Aorta (tissue), 5 donors: ENCODE data around the gene NUP50. TPM values are rescaled to one million over a fixed set of nuclear protein-coding genes. Genes with fewer than 3 reads are reported as not detected.
A peak's percentile ranks its signal among the peaks of the same experiment; 100 is the strongest.

Experiments
- ATAC-seq: fragments of 200-7000 bp; cut with Tn5 transposase; one replicate; pipeline ENCODE4 v1.9.1; 2022; ENCODE audit warnings: moderate library complexity; ENCODE audit not compliant: low FRiP score
- DNase-seq, 2 donors: peaks; one replicate each; pipeline ENCODE4 v3.0.0-alpha.2; 2020
- H3K27ac ChIP-seq, 2 donors: one replicate each; pipeline ENCODE4 v1.5.1; 2013; ENCODE audit warnings: low read length in 2 of 2, mild to moderate bottlenecking in 2 of 2, moderate library complexity in 2 of 2, control low read depth in 1 of 2, inconsistent platforms in 1 of 2, low read depth in 1 of 2
- H3K27me3 ChIP-seq, 2 donors: one replicate each; pipeline ENCODE4 v1.6.1; 2013; ENCODE audit warnings: control low read depth in 1 of 2, low read length in 1 of 2, mild to moderate bottlenecking in 1 of 2, moderate library complexity in 1 of 2; ENCODE audit not compliant: insufficient read depth in 2 of 2, control insufficient read depth in 1 of 2
- H3K36me3 ChIP-seq, 2 donors: one replicate each; pipeline ENCODE4 v1.6.1; 2013; ENCODE audit warnings: control low read depth in 1 of 2, low read length in 1 of 2, mild to moderate bottlenecking in 1 of 2; ENCODE audit not compliant: insufficient read depth in 2 of 2, control insufficient read depth in 1 of 2
- H3K4me1 ChIP-seq, 2 donors: one replicate each; pipeline ENCODE4 v1.6.1; 2013; ENCODE audit warnings: low read length in 2 of 2, control low read depth in 1 of 2, mild to moderate bottlenecking in 1 of 2, moderate library complexity in 1 of 2; ENCODE audit not compliant: insufficient read depth in 2 of 2, control insufficient read depth in 1 of 2
- H3K4me3 ChIP-seq, 2 donors: one replicate each; pipeline ENCODE4 v1.5.1; 2013; ENCODE audit warnings: low read length in 2 of 2, control low read depth in 1 of 2, mild to moderate bottlenecking in 1 of 2
- H3K9me3 ChIP-seq: one replicate; pipeline ENCODE4 v1.6.1; 2013; ENCODE audit warnings: mild to moderate bottlenecking, low read length; ENCODE audit not compliant: control insufficient read depth
- WGBS, 2 donors: extraction: QIAGEN DNeasy Blood & Tissue Kit; methylation state at CpG; one replicate each; pipeline ENCODE4 v1.1.7; 2013; 5-methylcytosine and 5-hydroxymethylcytosine counted together
- intact Hi-C, 2 donors: fragments of 100-400 bp; cut with DNase I; formaldehyde crosslinking; loops; one replicate each; pipeline versions ENCODE4 v1.14.2 to v1.15.0; 2022
- polyA plus RNA-seq, 2 donors: library from polyadenylated mRNA; stranded (reverse); fragments of 200-250 nt; gene quantifications; one replicate each; pipeline ENCODE4 v1.2.3, GENCODE V29; 2013
- total RNA-seq, 2 donors: library from RNA; stranded (reverse); fragmentation: NEBNext Ultra II Directional; extraction: Animal tissue kit (Norgen Biotek cat#: 25700); gene quantifications; one replicate each; pipeline ENCODE4 v1.2.1, GENCODE V29; 2021
- donor health status: healthy with polysubstance abuse.
- donor health status: Bipolar disorder and iron deficiency.
- donor health status: DM: no; HTN: no; CAD: no.
- donor health status: DM: no; HTN: no; CAD: no.
- donor health status: DM: yes; HTN: yes; CAD: no.

NUP50 gene
- total and polyA plus RNA-seq, 4 donors, result 5.6 to 49.7 (median 19.6) TPM

GRCh38 chr22:45196308-45196707 is 32.6 kb downstream of the NUP50 start:
- Histone ChIP-seq H3K9me3 (no peaks in the 10 kb centered on the region), H3K4me3 (no peak overlapping the region), H3K36me3 (peaks cover 0 to 1% of the 10 kb centered on the region in 2 donors), H3K4me1 (no peaks in the 10 kb centered on the region), H3K27ac (no peak overlapping the region), H3K27me3 (no peaks in the 10 kb centered on the region)
- DNase-seq (peak in 1 of 2 donors; percentile 65), ATAC-seq (no peak)
- WGBS, 2 donors, result 92 to 94% methylated on average over 16 of the region's 16 CpGs
- intact Hi-C loops, result no loop called here

GRCh38 chr22:45196926-45197605 is 33.3 kb downstream of the NUP50 start:
- Histone ChIP-seq H3K4me3 (no peak overlapping the region), H3K36me3 (peaks cover 0 to 2% of the 10 kb centered on the region in 2 donors), H3K27ac (no peak overlapping the region), H3K9me3 (no peaks in the 10 kb centered on the region), H3K27me3 (no peaks in the 10 kb centered on the region), H3K4me1 (no peaks in the 10 kb centered on the region)
- WGBS, 2 donors, result 88 to 90% methylated on average over 30 to 34 of the region's 34 CpGs
- ATAC-seq (no peak), DNase-seq (peak in 1 of 2 donors; percentile 74)
- intact Hi-C loops, result no loop called here

- intact Hi-C loops, result no loop called here
- DNase-seq (peak in 1 of 2 donors; percentile 68), ATAC-seq (no peak)
- Histone ChIP-seq H3K27ac (no peak overlapping the region), H3K36me3 (peaks cover 0 to 7% of the 10 kb centered on the region in 2 donors), H3K9me3 (no peaks in the 10 kb centered on the region), H3K27me3 (no peaks in the 10 kb centered on the region), H3K4me1 (no peaks in the 10 kb centered on the region), H3K4me3 (no peak overlapping the region)
- 89 to 90% methylated on average over 28 of the region's 28 CpGs for WGBS, 2 donors
These were observed 34.1 kb downstream of the NUP50 start for GRCh38 chr22:45197606-45198462.

- Histone ChIP-seq H3K9me3 (no peaks in the 10 kb centered on the region), H3K4me1 (no peaks in the 10 kb centered on the region), H3K36me3 (peaks cover 0 to 10% of the 10 kb centered on the region in 2 donors), H3K27me3 (no peaks in the 10 kb centered on the region), H3K4me3 (no peak overlapping the region), H3K27ac (no peak overlapping the region)
- WGBS, 2 donors, result 74 to 76% methylated on average over 9 of the region's 9 CpGs
- DNase-seq, result no peak
- intact Hi-C loops, result no loop called here
- no peak for ATAC-seq
These were observed 34.7 kb downstream of the NUP50 start for GRCh38 chr22:45198463-45198795.

- ATAC-seq (no peak), DNase-seq (peak in 1 of 2 donors; percentile 66)
- Histone ChIP-seq H3K36me3 (peaks cover 0 to 10% of the 10 kb centered on the region in 2 donors), H3K4me3 (no peak overlapping the region), H3K4me1 (no peaks in the 10 kb centered on the region), H3K9me3 (no peaks in the 10 kb centered on the region), H3K27me3 (no peaks in the 10 kb centered on the region), H3K27ac (no peak overlapping the region)
- intact Hi-C loops, result no loop called here
- WGBS, 2 donors, result 94 to 95% methylated on average over 16 of the region's 16 CpGs
These were observed 36.0 kb downstream of the NUP50 start for GRCh38 chr22:45199723-45200122.

- H3K9me3 ChIP-seq, result no peaks in the 10 kb centered on the region
- H3K4me3 ChIP-seq, result no peak overlapping the region
- H3K36me3 ChIP-seq, result peaks cover 0 to 10% of the 10 kb centered on the region in 2 donors
- no peaks in the 10 kb centered on the region for H3K27me3 ChIP-seq
- DNase-seq (peak in 1 of 2 donors; percentile 63), ATAC-seq (no peak)
- WGBS, 2 donors, result 82 to 93% methylated on average over 9 of the region's 9 CpGs
- no peaks in the 10 kb centered on the region for H3K4me1 ChIP-seq
- intact Hi-C loops, result no loop called here
- no peak overlapping the region for H3K27ac ChIP-seq
These were observed 36.5 kb downstream of the NUP50 start for GRCh38 chr22:45200230-45200629.

- H3K27ac ChIP-seq, result no peak overlapping the region
- H3K27me3 ChIP-seq, result no peaks in the 10 kb centered on the region
- WGBS, 2 donors, result 92% methylated on average over 18 of the region's 18 CpGs
- H3K4me3 ChIP-seq, result no peak overlapping the region
- ATAC-seq (no peak), DNase-seq (peak in 1 of 2 donors; percentile 61)
- H3K36me3 ChIP-seq, result peaks cover 0 to 10% of the 10 kb centered on the region in 2 donors
- H3K4me1 ChIP-seq, result no peaks in the 10 kb centered on the region
- intact Hi-C loops, result no loop called here
- no peaks in the 10 kb centered on the region for H3K9me3 ChIP-seq
These were observed 37.3 kb downstream of the NUP50 start for GRCh38 chr22:45200860-45201511.

GRCh38 chr22:45201678-45202332 is 38.1 kb downstream of the NUP50 start:
- no peaks in the 10 kb centered on the region for H3K4me1 ChIP-seq
- intact Hi-C loops, result no loop called here
- H3K4me3 ChIP-seq, result no peak overlapping the region
- ATAC-seq (no peak), DNase-seq (peak in 1 of 2 donors; percentile 46)
- no peaks in the 10 kb centered on the region for H3K9me3 ChIP-seq
- H3K36me3 ChIP-seq, result peaks cover 0 to 10% of the 10 kb centered on the region in 2 donors
- no peaks in the 10 kb centered on the region for H3K27me3 ChIP-seq
- 55 to 65% methylated on average over 9 of the region's 9 CpGs for WGBS, 2 donors
- H3K27ac ChIP-seq, result no peak overlapping the region
